Measurements from ENCODE around the gene HDAC9.
A peak's percentile ranks its signal among the peaks of the same experiment; 100 is the strongest.

HDAC9 gene

DNA sequence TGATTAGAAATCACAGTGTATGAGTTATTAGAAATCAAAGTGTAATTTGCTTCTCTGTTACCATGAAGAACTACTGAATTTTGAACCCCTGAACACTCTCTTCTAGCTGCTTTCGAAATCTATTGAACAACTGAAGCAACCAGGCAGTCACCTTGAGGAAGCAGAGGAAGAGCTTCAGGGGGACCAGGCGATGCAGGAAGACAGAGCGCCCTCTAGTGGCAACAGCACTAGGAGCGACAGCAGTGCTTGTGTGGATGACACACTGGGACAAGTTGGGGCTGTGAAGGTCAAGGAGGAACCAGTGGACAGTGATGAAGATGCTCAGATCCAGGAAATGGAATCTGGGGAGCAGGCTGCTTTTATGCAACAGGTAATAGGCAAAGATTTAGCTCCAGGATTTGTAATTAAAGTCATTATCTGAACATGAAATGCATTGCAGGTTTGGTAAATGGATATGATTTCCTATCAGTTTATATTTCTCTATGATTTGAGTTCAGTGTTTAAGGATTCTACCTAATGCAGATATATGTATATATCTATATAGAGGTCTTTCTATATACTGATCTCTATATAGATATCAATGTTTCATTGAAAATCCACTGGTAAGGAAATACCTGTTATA is 170.7 kb downstream of the HDAC9 start:
- peak; percentile 78 for DNase-seq (ENCODE audit: low spot score)

DNA sequence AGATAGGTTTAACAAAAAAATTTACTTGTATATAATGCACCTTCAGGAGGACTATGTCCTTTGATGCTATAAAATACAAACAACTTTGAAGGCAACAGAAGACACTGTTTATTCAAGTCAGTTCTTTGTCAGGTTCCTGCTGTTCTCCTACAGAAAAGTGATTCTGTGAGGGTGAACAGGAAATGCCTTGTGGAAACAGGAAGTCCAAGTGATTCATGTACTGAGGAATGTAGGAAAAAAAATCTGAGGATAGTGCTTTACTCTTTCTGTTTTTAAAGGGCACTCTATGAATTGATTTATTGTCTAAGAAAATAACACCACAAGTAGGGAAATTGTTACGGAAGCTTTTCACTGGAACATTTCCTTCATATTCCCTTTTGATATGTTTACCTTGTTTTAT is 171.9 kb downstream of the HDAC9 start:
- DNase-seq (ENCODE audit: low spot score), result peak; percentile 84

DNA sequence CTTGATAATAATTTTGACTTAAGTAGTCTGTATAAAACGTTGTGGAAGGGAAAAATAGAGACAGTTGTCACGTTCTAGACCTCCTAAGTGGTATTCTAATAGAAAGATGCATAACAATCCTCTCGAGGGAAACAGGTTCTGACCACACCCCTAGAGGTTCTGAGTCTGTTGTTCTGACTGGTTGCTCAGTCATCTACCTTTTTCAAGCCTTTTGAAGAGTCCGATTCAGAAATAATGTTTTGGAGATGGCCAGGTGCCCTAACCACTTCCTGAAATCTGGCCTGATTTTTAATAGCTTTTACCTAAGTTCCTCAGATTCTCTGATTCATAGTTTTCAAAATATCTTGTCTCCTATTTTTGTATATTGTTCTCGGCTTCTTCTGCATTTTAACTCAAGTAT is 175.6 kb downstream of the HDAC9 start:
- no peak for DNase-seq (ENCODE audit: low spot score)

DNA sequence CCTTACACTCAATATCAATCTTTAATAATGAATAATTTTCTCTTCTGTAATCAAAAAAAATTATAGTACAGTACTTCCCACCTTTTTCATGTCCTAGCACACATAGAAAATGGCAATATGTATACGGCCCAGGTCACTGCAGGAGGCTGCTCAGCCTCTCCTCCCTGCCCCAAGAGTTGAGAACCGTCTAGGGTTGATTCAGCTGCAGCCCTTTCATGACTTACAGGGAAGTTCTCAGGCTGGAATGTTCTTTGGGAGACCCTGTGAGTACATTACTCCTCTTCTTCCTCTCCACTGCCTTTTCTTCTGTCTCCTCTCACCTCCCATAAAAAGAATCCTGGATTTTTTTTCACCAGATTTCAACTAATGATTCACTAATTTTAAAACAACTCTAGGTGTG is 180.0 kb downstream of the HDAC9 start:
- DNase-seq (ENCODE audit: low spot score), result no peak

DNA sequence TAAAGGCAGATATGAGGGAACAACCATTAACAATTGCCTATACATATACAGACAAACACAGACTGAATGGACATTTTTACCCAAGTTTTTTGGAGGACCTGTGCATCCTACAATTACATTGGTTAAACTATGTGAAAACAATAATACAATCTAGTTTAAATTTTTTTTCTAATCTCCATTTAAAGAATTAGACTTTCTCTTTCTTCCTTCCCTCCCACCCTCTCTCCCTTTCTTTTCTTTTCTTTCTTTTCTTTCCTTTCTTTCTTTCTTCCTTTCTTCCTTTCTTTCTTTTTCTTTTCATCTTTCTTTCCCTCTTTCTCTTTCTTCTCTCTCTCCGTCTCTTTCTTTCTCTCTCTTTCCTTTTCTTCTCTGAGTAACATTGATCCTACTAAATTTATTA is 183.7 kb downstream of the HDAC9 start:
- no peak for DNase-seq (ENCODE audit: low spot score)

DNA sequence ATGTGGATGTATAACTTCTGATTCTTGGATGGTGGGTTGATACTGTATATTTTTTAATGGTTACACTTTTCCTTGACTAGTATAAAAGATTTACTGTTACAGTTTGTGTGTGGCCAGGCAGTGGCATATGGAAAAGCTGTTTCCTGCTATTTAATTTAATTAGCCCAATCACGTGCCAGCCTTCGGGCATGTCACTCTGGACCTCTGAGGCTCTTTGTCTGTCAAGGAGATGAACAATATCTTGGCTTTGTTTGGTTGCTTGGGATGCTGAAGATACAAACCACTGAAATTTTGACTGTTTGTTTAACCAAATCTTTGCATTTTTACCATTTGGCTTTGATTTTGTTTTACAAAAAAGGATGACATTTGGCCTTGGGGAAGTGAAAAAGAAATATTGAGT is 185.0 kb downstream of the HDAC9 start:
- no peak for DNase-seq (ENCODE audit: low spot score)

- DNase-seq (ENCODE audit: low spot score), result no peak
Measured at GRCh38 chr7:18684916-18685315, 189.4 kb downstream of the HDAC9 start.

DNA sequence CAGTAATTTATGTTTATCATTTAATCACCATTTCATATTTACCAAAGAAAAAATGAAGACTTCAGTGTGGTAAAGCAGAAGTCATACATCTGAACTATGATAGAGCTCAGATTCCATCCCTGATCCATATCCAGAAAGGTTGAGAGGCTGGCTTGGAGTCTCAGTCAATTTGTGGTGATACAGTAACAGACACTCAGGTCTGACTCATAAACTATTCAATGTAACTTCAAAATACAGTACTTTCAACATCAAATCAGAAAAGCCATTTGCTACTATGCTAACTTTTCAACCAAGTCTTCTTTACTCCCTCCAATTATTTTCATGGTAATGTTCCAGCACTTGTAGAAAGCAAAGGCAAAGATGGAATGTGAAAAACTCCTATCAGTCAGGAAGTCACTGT is 190.4 kb downstream of the HDAC9 start:
- DNase-seq (ENCODE audit: low spot score), result peak; percentile 16

GRCh38 chr7:18689551-18689950 is 194.0 kb downstream of the HDAC9 start:
- DNase-seq (ENCODE audit: low spot score), result no peak

DNA sequence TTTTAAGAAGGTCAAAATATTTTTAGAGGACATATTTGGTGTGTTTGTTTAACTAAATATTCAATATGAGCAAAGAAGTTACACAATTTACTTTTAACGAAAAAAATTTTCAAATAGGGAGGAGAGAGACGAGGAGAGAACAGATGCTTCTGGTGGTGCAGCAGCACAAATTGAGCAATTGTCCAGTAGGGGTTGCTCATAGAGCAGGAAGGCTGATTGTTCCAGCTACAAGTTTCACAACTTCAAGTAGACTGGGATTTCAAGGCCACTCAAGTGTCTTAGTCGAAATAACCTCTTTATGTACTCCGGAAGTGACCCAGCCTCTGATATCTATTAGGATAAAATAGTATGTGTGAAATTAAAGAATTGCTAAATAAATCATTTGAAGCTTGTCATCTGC is 197.9 kb downstream of the HDAC9 start:
- DNase-seq (ENCODE audit: low spot score), result peak; percentile 34

GRCh38 chr7:18693816-18694215 is 198.3 kb downstream of the HDAC9 start:
- no peak for DNase-seq (ENCODE audit: low spot score)

DNA sequence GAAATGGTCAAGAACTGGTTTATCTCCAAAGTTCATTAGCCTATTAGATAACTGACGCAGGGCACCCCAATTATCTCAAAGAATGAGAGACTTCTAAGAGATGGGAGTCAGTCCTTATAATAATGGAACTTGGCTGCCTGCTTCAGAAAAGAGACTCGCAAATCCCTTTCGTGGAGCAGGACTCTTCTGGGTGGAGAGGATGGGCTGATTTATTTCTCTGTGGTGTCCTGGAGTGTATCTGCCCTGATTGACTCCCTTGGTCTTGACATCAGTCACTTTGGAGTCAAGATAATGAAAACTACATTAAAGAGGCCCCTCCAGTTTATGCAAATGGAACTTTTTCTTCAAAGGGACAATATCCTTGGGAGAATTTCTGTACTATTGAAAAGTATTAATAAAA is 198.9 kb downstream of the HDAC9 start:
- DNase-seq (ENCODE audit: low spot score), result no peak

GRCh38 chr7:18694911-18695310 is 199.4 kb downstream of the HDAC9 start:
- no peak for DNase-seq (ENCODE audit: low spot score)

- DNase-seq (ENCODE audit: low spot score), result no peak
Measured at GRCh38 chr7:18698258-18698734, 202.7 kb downstream of the HDAC9 start.

- DNase-seq (ENCODE audit: low spot score), result peak; percentile 3
Measured at GRCh38 chr7:18700147-18700546, 204.6 kb downstream of the HDAC9 start.

- no peak for DNase-seq (ENCODE audit: low spot score)
Measured at GRCh38 chr7:18702071-18702829, 206.7 kb downstream of the HDAC9 start.

DNA sequence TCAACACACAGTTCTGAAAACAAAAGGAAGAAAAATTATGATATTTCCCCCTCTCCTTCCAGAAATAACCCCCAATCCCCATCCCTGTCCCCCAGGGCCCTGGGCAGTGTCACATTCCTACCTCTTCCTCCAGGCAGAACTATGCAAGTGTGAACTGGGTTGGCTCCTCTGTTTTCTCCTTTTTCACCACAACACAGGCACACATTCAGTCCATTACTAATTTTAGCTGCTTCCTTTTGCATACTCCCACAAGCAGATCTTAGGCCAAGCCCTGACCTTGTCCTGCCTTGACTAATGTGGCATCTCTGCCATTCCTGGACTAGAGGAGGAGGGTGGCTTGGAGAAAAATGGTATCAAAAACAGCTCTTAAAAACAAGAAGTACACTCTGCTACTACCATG is 208.1 kb downstream of the HDAC9 start:
- DNase-seq (ENCODE audit: low spot score), result no peak

- DNase-seq (ENCODE audit: low spot score), result no peak
Measured at GRCh38 chr7:18706670-18707069, 211.1 kb downstream of the HDAC9 start.

DNA sequence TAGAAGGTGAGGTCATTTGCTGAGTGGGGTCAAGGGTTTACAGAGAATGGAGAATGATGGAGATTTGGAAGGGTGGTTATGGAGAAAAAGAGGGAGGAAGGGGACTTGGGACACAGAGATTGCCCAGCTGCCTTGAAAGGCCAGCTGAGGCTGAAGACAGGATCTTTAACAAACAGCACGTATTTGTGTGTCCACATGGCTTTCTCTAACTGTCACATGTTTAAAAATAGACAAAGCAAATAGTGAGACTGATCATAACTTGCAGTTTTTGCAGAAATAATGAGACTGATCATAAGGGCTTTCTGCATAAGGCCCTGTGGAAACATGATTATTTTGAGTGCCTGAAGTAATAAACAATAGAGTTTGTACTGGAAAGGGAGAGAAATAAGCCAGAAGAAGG is 212.7 kb downstream of the HDAC9 start:
- no peak for DNase-seq (ENCODE audit: low spot score)

DNA sequence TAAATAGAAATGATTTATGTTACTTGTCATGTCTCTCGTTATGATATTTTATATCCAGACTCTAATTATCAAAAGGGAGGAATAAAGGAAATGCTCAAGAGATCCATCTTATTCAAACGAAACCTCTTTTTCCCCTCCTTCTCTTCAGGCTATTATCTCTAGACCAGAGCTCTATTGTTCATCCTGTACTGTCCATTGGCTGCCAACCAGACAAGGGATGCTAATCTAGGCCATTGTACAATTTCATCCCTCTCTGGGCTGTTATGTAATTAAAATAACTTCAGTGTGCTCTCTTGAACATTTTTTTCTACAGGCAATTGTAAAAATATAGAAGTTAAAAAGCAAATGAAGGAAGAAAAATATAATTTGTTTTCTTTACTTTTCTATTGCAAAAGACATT is 220.4 kb downstream of the HDAC9 start:
- no peak for DNase-seq (ENCODE audit: low spot score)

GRCh38 chr7:18721429-18721828 is 225.9 kb downstream of the HDAC9 start:
- no peak for DNase-seq (ENCODE audit: low spot score)

- peak; percentile 8 for DNase-seq (ENCODE audit: low spot score)
Measured at GRCh38 chr7:18724318-18724717, 228.8 kb downstream of the HDAC9 start.

DNA sequence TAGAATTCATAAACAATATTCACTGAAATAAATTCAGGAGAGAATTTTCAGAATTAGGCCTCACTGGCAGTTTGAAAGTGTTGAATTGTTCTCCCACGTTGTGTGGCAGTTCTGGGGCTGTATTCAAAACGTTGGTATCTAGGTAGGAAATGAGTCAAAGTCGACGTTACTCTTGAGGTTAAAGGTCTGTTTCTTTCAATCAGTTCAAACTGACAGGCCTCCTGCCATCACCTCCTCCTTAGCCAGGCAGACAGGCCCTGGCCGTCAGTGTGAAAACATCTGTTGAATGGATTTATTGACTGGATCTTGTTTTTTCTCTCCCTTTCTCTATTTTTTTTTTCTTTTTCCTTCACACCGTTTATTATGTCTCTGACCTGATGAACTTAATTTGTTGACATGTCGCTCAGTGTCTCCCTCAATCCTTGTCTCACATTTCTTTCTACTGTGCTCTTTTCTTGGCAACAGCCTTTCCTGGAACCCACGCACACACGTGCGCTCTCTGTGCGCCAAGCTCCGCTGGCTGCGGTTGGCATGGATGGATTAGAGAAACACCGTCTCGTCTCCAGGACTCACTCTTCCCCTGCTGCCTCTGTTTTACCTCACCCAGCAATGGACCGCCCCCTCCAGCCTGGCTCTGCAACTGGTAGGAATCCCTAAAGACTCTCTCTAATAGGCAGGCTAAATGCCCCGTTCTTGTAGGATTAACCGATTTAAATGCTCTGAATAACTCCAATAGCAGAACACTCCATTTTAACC is 231.7 kb downstream of the HDAC9 start:
- peak; percentile 15 for DNase-seq (ENCODE audit: low spot score)

Measured in RKO (cell line).